Mesothelial cell of epicardium (in vitro differentiated cells): ENCODE data around the gene MORC2. TPM values are rescaled to one million over a fixed set of nuclear protein-coding genes. Genes with fewer than 3 reads are reported as not detected.
A peak's percentile ranks its signal among the peaks of the same experiment; 100 is the strongest.

Source experiments
- DNase-seq, 2 experiments: peaks; one replicate each; pipeline ENCODE4 v3.0.0; 2021; ENCODE audit warnings: low spot score in 2 of 2; ENCODE audit not compliant: unreplicated experiment in 2 of 2
- H3K27ac Mint-ChIP-seq: 2 replicates; pipeline ENCODE4 v1.8.0; 2021; ENCODE audit warnings: mixed read lengths
- H3K27me3 Mint-ChIP-seq: 2 replicates; pipeline ENCODE4 v1.8.0; 2021; ENCODE audit warnings: low read depth, mixed read lengths
- H3K36me3 Mint-ChIP-seq: 2 replicates; pipeline ENCODE4 v1.8.0; 2021; ENCODE audit warnings: mixed read lengths
- H3K4me1 Mint-ChIP-seq: 2 replicates; pipeline ENCODE4 v1.8.0; 2021; ENCODE audit warnings: mixed read lengths
- H3K4me3 Mint-ChIP-seq: 2 replicates; pipeline ENCODE4 v1.8.0; 2021; ENCODE audit warnings: mild to moderate bottlenecking, moderate library complexity, mixed read lengths
- H3K9me3 Mint-ChIP-seq: 2 replicates; pipeline ENCODE4 v1.8.0; 2021; ENCODE audit warnings: mixed read lengths
- CTCF ChIP-seq: fragments of 200-600 bp; sonication (generic); IDR thresholded peaks from one replicate; pipeline ENCODE4 v1.5.0; 2021; ENCODE audit warnings: antibody characterized with exemption; ENCODE audit not compliant: unreplicated experiment
- total RNA-seq: library from RNA; stranded (reverse); gene quantifications from 3 replicates; pipeline ENCODE4 v1.2.1, GENCODE V29; 2021

Gene MORC2
- total RNA-seq, 1 donor from 2014 or later = 45.1 TPM

- H3K9me3 Mint-ChIP-seq = peaks cover 51% of the 10 kb centered on the region
- peak; percentile 94 to 96 for DNase-seq
- no peaks in the 10 kb centered on the region for H3K27me3 Mint-ChIP-seq
- peaks cover 78% of the 10 kb centered on the region for H3K36me3 Mint-ChIP-seq
- H3K4me1 Mint-ChIP-seq = peaks cover 15% of the 10 kb centered on the region
- no peak for TF ChIP-seq CTCF
- peak within 1 kb of the TSS; percentile 96 for H3K27ac Mint-ChIP-seq
- peak within 1 kb of the TSS; percentile 82 for H3K4me3 Mint-ChIP-seq
Observed at GRCh38 chr22:30968924-30969531, 454 bp upstream of the MORC2 start, which contains the start of gene TUG1. Gene TUG1, plus strand, starts transcription at chr22:30969265.

GRCh38 chr22:30964858-30965257 lies 3.7 kb downstream of the MORC2 start:
- Mint-ChIP-seq H3K36me3 (peaks cover 53% of the 10 kb centered on the region), H3K4me3 (no peak overlapping the region), H3K9me3 (peaks cover 22% of the 10 kb centered on the region), H3K27me3 (no peaks in the 10 kb centered on the region), H3K27ac (no peak overlapping the region), H3K4me1 (peaks cover 8% of the 10 kb centered on the region)
- no peak for DNase-seq
- no peak for TF ChIP-seq CTCF

- H3K27ac Mint-ChIP-seq = no peak overlapping the region
- H3K9me3 Mint-ChIP-seq = no peaks in the 10 kb centered on the region
- no peak overlapping the region for H3K4me3 Mint-ChIP-seq
- TF ChIP-seq CTCF = no peak
- H3K27me3 Mint-ChIP-seq = no peaks in the 10 kb centered on the region
- DNase-seq = no peak
- no peaks in the 10 kb centered on the region for H3K4me1 Mint-ChIP-seq
- peaks cover 22% of the 10 kb centered on the region for H3K36me3 Mint-ChIP-seq
Observed at GRCh38 chr22:30955153-30955552, 13.4 kb downstream of the MORC2 start.

- no peak for DNase-seq
- H3K4me3 Mint-ChIP-seq = no peak overlapping the region
- no peak for TF ChIP-seq CTCF
- H3K9me3 Mint-ChIP-seq = no peaks in the 10 kb centered on the region
- no peaks in the 10 kb centered on the region for H3K4me1 Mint-ChIP-seq
- H3K36me3 Mint-ChIP-seq = peaks cover 28% of the 10 kb centered on the region
- H3K27me3 Mint-ChIP-seq = no peaks in the 10 kb centered on the region
- H3K27ac Mint-ChIP-seq = no peak overlapping the region
Observed at GRCh38 chr22:30953206-30953605, 15.4 kb downstream of the MORC2 start.

GRCh38 chr22:30949934-30950660 lies 18.5 kb downstream of the MORC2 start:
- H3K27me3 Mint-ChIP-seq = no peaks in the 10 kb centered on the region
- TF ChIP-seq CTCF = no peak
- no peak overlapping the region for H3K4me3 Mint-ChIP-seq
- no peaks in the 10 kb centered on the region for H3K4me1 Mint-ChIP-seq
- no peak overlapping the region for H3K27ac Mint-ChIP-seq
- H3K36me3 Mint-ChIP-seq = peaks cover 25% of the 10 kb centered on the region
- no peak for DNase-seq
- no peaks in the 10 kb centered on the region for H3K9me3 Mint-ChIP-seq
